SK-N-SH (cell line): ENCODE data around the gene ARHGEF40. TPM values are rescaled to one million over a fixed set of nuclear protein-coding genes. Genes with fewer than 3 reads are reported as not detected.

Experiments
- CTCF ChIA-PET: fragments of 300-600, 350-600 bp; formaldehyde crosslinking; extraction: SDS; loops from one replicate; lab custom pipeline; 2021; lab: Yijun Ruan, JAX
- POLR2A ChIA-PET: fragments of 350-600 bp; sonication (Branson Sonifier 250); formaldehyde crosslinking; extraction: SDS; loops from one replicate; lab custom pipeline; 2020; ENCODE audit warnings: antibody characterized with exemption, inconsistent platforms; lab: Yijun Ruan, JAX
- DNase-seq: peaks from one replicate; pipeline ENCODE4 v3.0.0; 2012
- H2AFZ ChIP-seq: fragments of 200-600 bp; sonication (generic); 2 replicates; pipeline ENCODE4 v1.8.1; 2016; ENCODE audit warnings: antibody characterized with exemption, mild to moderate bottlenecking, low read depth
- H3F3A ChIP-seq: fragments of 200-600 bp; sonication (generic); replicated peaks from 2 replicates; pipeline ENCODE3; 2016; ENCODE audit warnings: antibody characterized with exemption, mild to moderate bottlenecking; ENCODE audit not compliant: insufficient read depth
- H3K27ac ChIP-seq, 2 experiments: fragments of 200-500 bp in 1 of 2; fragments of 200-600 bp in 1 of 2; sonication (Bioruptor generic) in 1 of 2; sonication (generic), shearing (Covaris generic) in 1 of 2; 2 replicates each; pipeline versions ENCODE4 v1.5.1 to v1.6.1; 2014 to 2016; ENCODE audit warnings: low read depth in 2 of 2, inconsistent platforms in 1 of 2, low read length in 1 of 2, mild to moderate bottlenecking in 1 of 2, mixed read lengths in 1 of 2
- H3K27me3 ChIP-seq: fragments of 200-600 bp; sonication (generic), shearing (Covaris generic); 2 replicates; pipeline ENCODE4 v1.6.1; 2016; ENCODE audit warnings: mixed run types; ENCODE audit not compliant: insufficient read depth
- H3K36me3 ChIP-seq, 2 experiments: fragments of 200-500 bp in 1 of 2; fragments of 200-600 bp in 1 of 2; sonication (Bioruptor generic) in 1 of 2; sonication (generic) in 1 of 2; replicated peaks in 1 of 2; 2 replicates each; pipeline versions ENCODE3 to v1.5.1; 2014 to 2016; ENCODE audit warnings: low read length in 1 of 2, mild to moderate bottlenecking in 1 of 2; ENCODE audit not compliant: insufficient read depth in 2 of 2, control insufficient read depth in 1 of 2
- H3K4me1 ChIP-seq, 2 experiments: fragments of 200-500 bp in 1 of 2; fragments of 200-600 bp in 1 of 2; sonication (Bioruptor generic) in 1 of 2; sonication (generic), shearing (Covaris generic) in 1 of 2; 2 replicates each; pipeline versions ENCODE4 v1.5.1 to v1.6.1; 2014 to 2016; ENCODE audit warnings: low read depth in 1 of 2, low read length in 1 of 2, mixed run types in 1 of 2; ENCODE audit not compliant: insufficient read depth in 2 of 2, control insufficient read depth in 1 of 2
- H3K4me2 ChIP-seq: fragments of 200-600 bp; sonication (generic), shearing (Covaris generic); 2 replicates; pipeline ENCODE4 v1.6.1; 2017; ENCODE audit warnings: mixed run types
- H3K4me3 ChIP-seq, 2 experiments: fragments of 200-500 bp in 1 of 2; fragments of 200-600 bp in 1 of 2; sonication (Bioruptor generic) in 1 of 2; sonication (generic), shearing (Covaris generic) in 1 of 2; 2 replicates each; pipeline versions ENCODE4 v1.5.1 to v1.8.1; 2014 to 2016; ENCODE audit warnings: low read depth in 2 of 2, inconsistent platforms in 1 of 2, low read length in 1 of 2, mild to moderate bottlenecking in 1 of 2, mixed read lengths in 1 of 2, moderate library complexity in 1 of 2
- H3K79me2 ChIP-seq: fragments of 200-600 bp; sonication (generic); 2 replicates; pipeline ENCODE4 v1.8.1; 2017; ENCODE audit warnings: mild to moderate bottlenecking; ENCODE audit not compliant: insufficient read depth
- H3K9ac ChIP-seq: fragments of 200-600 bp; sonication (generic); 2 replicates; pipeline ENCODE4 v1.6.1; 2017; ENCODE audit warnings: mixed run types
- H3K9me2 ChIP-seq: fragments of 200-600 bp; sonication (generic); 2 replicates; pipeline ENCODE4 v1.6.1; 2017; ENCODE audit warnings: mixed run types
- H3K9me3 ChIP-seq: fragments of 200-600 bp; sonication (generic); 2 replicates; pipeline ENCODE4 v1.6.1; 2017; ENCODE audit warnings: mixed run types, mild to moderate bottlenecking, moderate library complexity
- H4K20me1 ChIP-seq: fragments of 200-600 bp; sonication (generic); 2 replicates; pipeline ENCODE4 v1.6.1; 2017; ENCODE audit warnings: mild to moderate bottlenecking, mixed run types; ENCODE audit not compliant: insufficient read depth
- CHD2 ChIP-seq: fragments of 150-350 bp; IDR thresholded peaks from 2 replicates; pipeline ENCODE4 v1.6.1; 2018; ENCODE audit warnings: low read length; ENCODE audit not compliant: partially characterized antibody
- EZH2phosphoT487 ChIP-seq: fragments of 200-600 bp; sonication (generic); IDR thresholded peaks from 2 replicates; pipeline ENCODE4 v1.6.1; 2017; ENCODE audit warnings: low read depth, mixed run types, mild to moderate bottlenecking, antibody characterized with exemption, moderate library complexity, borderline replicate concordance
- FOSL2 ChIP-seq: IDR thresholded peaks from 2 replicates; pipeline ENCODE4 v1.4.0; 2012; ENCODE audit warnings: low read depth, mild to moderate bottlenecking, moderate library complexity, borderline replicate concordance
- FOXJ3 ChIP-seq: sonication (generic); formaldehyde crosslinking; IDR thresholded peaks from 2 replicates; pipeline ENCODE4 v1.5.1; 2020; ENCODE audit warnings: mild to moderate bottlenecking, missing genetic modification reagents
- FOXM1 ChIP-seq: IDR thresholded peaks from 2 replicates; pipeline ENCODE4 v1.4.0; 2012; ENCODE audit warnings: low read depth, mild to moderate bottlenecking
- MAX ChIP-seq: IDR thresholded peaks from 2 replicates; pipeline ENCODE4 v1.4.0; 2012; ENCODE audit warnings: low read depth
- MEF2A ChIP-seq: IDR thresholded peaks from 2 replicates; pipeline ENCODE4 v1.4.0; 2012; ENCODE audit warnings: low read depth, borderline replicate concordance
- MXI1 ChIP-seq: IDR thresholded peaks from 2 replicates; pipeline ENCODE4 v1.6.1; 2012; ENCODE audit warnings: mild to moderate bottlenecking, low read depth, low read length, improper control_type of control experiment
- NRF1 ChIP-seq: IDR thresholded peaks from 2 replicates; pipeline ENCODE4 v1.6.1; 2012; ENCODE audit warnings: low read depth, mild to moderate bottlenecking, low read length
- RAD21 ChIP-seq: IDR thresholded peaks from 2 replicates; pipeline ENCODE4 v1.6.1; 2012; ENCODE audit warnings: mild to moderate bottlenecking, low read length
- REST ChIP-seq: IDR thresholded peaks from 2 replicates; pipeline ENCODE4 v1.6.1; 2012; ENCODE audit warnings: mild to moderate bottlenecking, low read depth, low read length, moderate library complexity
- RXRA ChIP-seq: IDR thresholded peaks from 2 replicates; pipeline ENCODE4 v1.4.0; 2012; ENCODE audit warnings: low read depth, mild to moderate bottlenecking, borderline replicate concordance
- SIN3A ChIP-seq: IDR thresholded peaks from 2 replicates; pipeline ENCODE4 v1.6.1; 2012; ENCODE audit warnings: low read depth, mild to moderate bottlenecking, low read length, moderate library complexity, borderline replicate concordance
- SMC3 ChIP-seq: IDR thresholded peaks from 2 replicates; pipeline ENCODE4 v1.6.1; 2012; ENCODE audit warnings: low read depth, low read length, improper control_type of control experiment
- TCF12 ChIP-seq: IDR thresholded peaks from 2 replicates; pipeline ENCODE4 v1.4.0; 2012
- USF1 ChIP-seq: IDR thresholded peaks from 2 replicates; pipeline ENCODE4 v1.4.0; 2012; ENCODE audit warnings: low read depth, borderline replicate concordance
- USF2 ChIP-seq: fragments of 150-350 bp; IDR thresholded peaks from 2 replicates; pipeline ENCODE4 v1.6.1; 2017; ENCODE audit warnings: antibody characterized with exemption, low read length, low read depth, borderline replicate concordance
- WGBS: methylation state at CpG from one replicate; pipeline ENCODE4 v1.1.6; 2017; ENCODE audit warnings: low lambda C conversion rate; 5-methylcytosine and 5-hydroxymethylcytosine counted together
- polyA plus RNA-seq, 3 experiments: library from polyadenylated mRNA; depleted of rRNA; stranded (reverse); fragments of >200 nt; gene quantifications; 2 replicates each; pipeline ENCODE4 v1.2.3, GENCODE V29; 2012

Gene ARHGEF40
- polyA plus RNA-seq, 1 of the 3 experiments (the other 2 are of a cell fraction) = 58.8 TPM

- no peak within 1 kb of the TSS for H2AFZ ChIP-seq
- 70% methylated on average over 5 of the region's 5 CpGs for WGBS
- H3K4me1 ChIP-seq = peaks cover 0 to 3% of the 10 kb centered on the region in 2 experiments; a peak in 1 of 4 replicates
- no peak for DNase-seq
- no peaks in the 10 kb centered on the region for H3K36me3 ChIP-seq
- H3K4me2 ChIP-seq = no peak within 1 kb of the TSS
- no peaks in the 10 kb centered on the region for H3K79me2 ChIP-seq
- peaks cover 42% of the 10 kb centered on the region; the same call in 1 of the 2 replicates for H3K27me3 ChIP-seq
- H3F3A ChIP-seq = no peaks in the 10 kb centered on the region
- no peaks in the 10 kb centered on the region for H4K20me1 ChIP-seq
- no peaks in the 10 kb centered on the region for H3K9me2 ChIP-seq
- H3K4me3 ChIP-seq = no peak within 1 kb of the TSS
- TF ChIP-seq USF2 = no peak
- TF ChIP-seq FOXM1 = no peak
- no peak for TF ChIP-seq EZH2phosphoT487
- TF ChIP-seq MEF2A = no peak
- no peak for TF ChIP-seq SIN3A
- TF ChIP-seq MXI1 = no peak
- no peak for TF ChIP-seq FOXJ3 (CRISPR knock-in tag)
- no peak for TF ChIP-seq SMC3
- TF ChIP-seq NRF1 = no peak
- TF ChIP-seq FOSL2 = no peak
- no peak for TF ChIP-seq CHD2
- TF ChIP-seq, all 33 proteins: peak for 0
- H3K9me3 ChIP-seq = no peaks in the 10 kb centered on the region
- ChIA-PET CTCF (interaction anchor here (0.7 to 4.9 kb wide), 6 partner anchors 10 to 63 kb away, joined by 3 to 43 read pairs (median 4); no protein-coding TSS in a partner anchor), POLR2A (no interaction called here)
- H3K27ac ChIP-seq = no peak within 1 kb of the TSS
- no peak within 1 kb of the TSS for H3K9ac ChIP-seq
Measured at GRCh38 chr14:21029917-21030316, 40.2 kb upstream of the ARHGEF40 start, which contains the start of gene TPPP2. TPPP2 (plus strand) TSS chr14:21030217; CDS start chr14:21030582, 365 bp downstream.

DNA sequence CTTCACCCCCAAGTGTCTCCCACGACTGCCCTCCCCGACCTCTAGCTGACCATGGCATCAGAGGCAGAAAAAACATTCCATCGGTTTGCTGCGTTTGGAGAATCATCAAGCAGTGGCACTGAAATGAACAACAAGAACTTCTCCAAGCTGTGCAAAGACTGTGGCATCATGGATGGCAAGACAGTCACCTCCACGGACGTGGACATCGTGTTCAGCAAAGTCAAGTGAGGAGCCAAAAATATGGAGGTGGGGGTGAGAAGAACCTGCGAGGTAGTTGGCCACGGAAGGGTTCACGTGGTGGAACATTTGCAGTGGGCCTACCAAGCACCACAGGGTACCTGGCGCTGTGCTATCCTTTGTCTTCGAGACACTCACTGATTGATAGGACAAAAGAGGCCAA, 39.6 kb upstream of the ARHGEF40 start:
- WGBS = 60% methylated on average over 12 of the region's 12 CpGs
- Histone ChIP-seq H3K36me3 (no peaks in the 10 kb centered on the region), H3K9me2 (no peaks in the 10 kb centered on the region), H3K4me1 (peaks cover 0 to 3% of the 10 kb centered on the region in 2 experiments; a peak in 1 of 4 replicates), H3K9me3 (no peaks in the 10 kb centered on the region), H3K4me3 (no peak overlapping the region)
- no peak for DNase-seq
- POLR2A ChIA-PET = no interaction called here
- no peak for TF ChIP-seq FOXJ3 (CRISPR knock-in tag)
- TF ChIP-seq MAX = no peak
- no peak for TF ChIP-seq FOXM1
- no peak for TF ChIP-seq REST
- TF ChIP-seq SMC3 = no peak
- TF ChIP-seq FOSL2 = no peak
- no peak for TF ChIP-seq USF2
- TF ChIP-seq TCF12 = no peak
- no peak for TF ChIP-seq MXI1
- no peak for TF ChIP-seq USF1
- no peak for TF ChIP-seq RXRA
- no peak for TF ChIP-seq EZH2phosphoT487
- no peak for TF ChIP-seq CHD2
- TF ChIP-seq RAD21 = no peak
- TF ChIP-seq, all 33 proteins: peak for 0
- no peak overlapping the region for H3K27ac ChIP-seq
- no peak overlapping the region for H3K4me2 ChIP-seq
- no peaks in the 10 kb centered on the region for H3K79me2 ChIP-seq
- CTCF ChIA-PET = interaction anchor here (0.9 to 7.5 kb wide), 6 partner anchors 9 to 73 kb away, joined by 3 to 73 read pairs (median 10); no protein-coding TSS in a partner anchor
- H4K20me1 ChIP-seq = no peaks in the 10 kb centered on the region
- peaks cover 42% of the 10 kb centered on the region; the same call in 1 of the 2 replicates for H3K27me3 ChIP-seq
- no peak overlapping the region for H3K9ac ChIP-seq
- H2AFZ ChIP-seq = no peak overlapping the region
- no peaks in the 10 kb centered on the region for H3F3A ChIP-seq
